Left cardiac atrium (tissue), 4 donors: ENCODE measurements around the gene DNAH7. TPM values are rescaled to one million over a fixed set of nuclear protein-coding genes. Genes with fewer than 3 reads are reported as not detected.

Source experiments
- ATAC-seq, 2 donors: fragments of 200-7000 bp; cut with Tn5 transposase; one replicate each; pipeline ENCODE4 v1.9.1; 2020; ENCODE audit warnings: mild to moderate bottlenecking in 2 of 2, moderate library complexity in 2 of 2
- DNase-seq: peaks from one replicate; pipeline ENCODE4 v3.0.0-alpha.2; 2020
- intact Hi-C, 2 donors: fragments of 100-400 bp; cut with DNase I; formaldehyde crosslinking; loops; one replicate each; pipeline versions ENCODE4 v1.14.1 to v1.15.1; 2022 to 2023
- total RNA-seq, 2 donors: library from RNA; stranded (reverse); fragmentation: NEBNext Ultra II Directional; extraction: Animal tissue kit (Norgen Biotek cat#: 25700); gene quantifications; one replicate each; pipeline ENCODE4 v1.2.1, GENCODE V29; 2021
- donor health status: DM: no; HTN: yes; CAD: no.
- donor health status: DM: no; HTN: yes; CAD: no; lungs with severe emphysema.
- donor health status: DM: yes; HTN: yes; CAD: no.
- donor health status: Dilated cardiomyopathy.

The DNAH7 gene
- total RNA-seq, 2 donors from 2014 or later = 0.44 to 0.50 TPM

- DNase-seq = no peak
- intact Hi-C loops = no loop called here
- ATAC-seq = no peak
Measured at GRCh38 chr2:195759877-195760276, 308.8 kb downstream of the DNAH7 start.

GRCh38 chr2:195758846-195759245, 309.8 kb downstream of the DNAH7 start:
- DNase-seq (no peak), ATAC-seq (no peak)
- intact Hi-C loops = no loop called here

- DNase-seq = no peak
- no peak for ATAC-seq
- intact Hi-C loops = no loop called here
Measured at GRCh38 chr2:195756218-195756942, 312.3 kb downstream of the DNAH7 start.

GRCh38 chr2:195741191-195741590, 327.4 kb downstream of the DNAH7 start:
- intact Hi-C loops = no loop called here
- DNase-seq (no peak), ATAC-seq (no peak)

GRCh38 chr2:195737511-195738325, 330.9 kb downstream of the DNAH7 start:
- ATAC-seq (no peak), DNase-seq (no peak)
- intact Hi-C loops = no loop called here

- DNase-seq (no peak), ATAC-seq (no peak)
- intact Hi-C loops = no loop called here
Measured at GRCh38 chr2:195735347-195735746, 333.3 kb downstream of the DNAH7 start.

- DNase-seq (no peak), ATAC-seq (no peak)
- intact Hi-C loops = no loop called here
Measured at GRCh38 chr2:195734931-195735330, 333.7 kb downstream of the DNAH7 start.

- intact Hi-C loops = no loop called here
- ATAC-seq = no peak
- no peak for DNase-seq
Measured at GRCh38 chr2:195734395-195734794, 334.2 kb downstream of the DNAH7 start.

GRCh38 chr2:195733831-195734230, 334.8 kb downstream of the DNAH7 start:
- ATAC-seq = no peak
- intact Hi-C loops = no loop called here

GRCh38 chr2:195732574-195732973, 336.1 kb downstream of the DNAH7 start:
- no peak for ATAC-seq
- DNase-seq = no peak
- intact Hi-C loops = no loop called here

More at GRCh38 chr2:195733831-195734230, 334.8 kb downstream of the DNAH7 start:
- DNase-seq = no peak

GRCh38 chr2:195730912-195731311, 337.7 kb downstream of the DNAH7 start:
- ATAC-seq (no peak), DNase-seq (no peak)
- intact Hi-C loops = no loop called here

GRCh38 chr2:195727106-195727505, 341.5 kb downstream of the DNAH7 start:
- intact Hi-C loops = no loop called here
- DNase-seq = no peak
- ATAC-seq = no peak

GRCh38 chr2:195722075-195722474, 346.6 kb downstream of the DNAH7 start:
- DNase-seq = no peak
- ATAC-seq = no peak
- intact Hi-C loops = no loop called here

- DNase-seq (no peak), ATAC-seq (no peak)
- intact Hi-C loops = no loop called here
Measured at GRCh38 chr2:195721042-195721441, 347.6 kb downstream of the DNAH7 start.

GRCh38 chr2:195716466-195716865, 352.2 kb downstream of the DNAH7 start:
- intact Hi-C loops = no loop called here
- DNase-seq (no peak), ATAC-seq (no peak)

GRCh38 chr2:195711478-195711877, 357.2 kb downstream of the DNAH7 start:
- intact Hi-C loops = no loop called here
- ATAC-seq (no peak), DNase-seq (no peak)

- intact Hi-C loops = no loop called here
- DNase-seq (no peak), ATAC-seq (no peak)
Measured at GRCh38 chr2:195709901-195710806, 358.5 kb downstream of the DNAH7 start.

GRCh38 chr2:195706161-195706900, 362.3 kb downstream of the DNAH7 start:
- DNase-seq = no peak
- intact Hi-C loops = no loop called here
- no peak for ATAC-seq

- ATAC-seq (no peak), DNase-seq (no peak)
- intact Hi-C loops = no loop called here
Measured at GRCh38 chr2:195700480-195700879, 368.2 kb downstream of the DNAH7 start.
